K562 (cell line): ENCODE data around the gene TMEM121.

Experiments
- CTCF ChIP-seq, 3 experiments: IDR thresholded peaks in 2 of 3; conservative IDR thresholded peaks in 1 of 3; 2 replicates each; pipeline ENCODE4 v1.5.1; 2011 to 2012; ENCODE audit warnings: low read length in 3 of 3, mild to moderate bottlenecking in 3 of 3, control low read depth in 2 of 3, improper control_type of control experiment in 1 of 3, inconsistent platforms in 1 of 3, low read depth in 1 of 3, mixed read lengths in 1 of 3, moderate library complexity in 1 of 3; ENCODE audit not compliant: insufficient read depth in 2 of 3
- ZBTB43 ChIP-seq: sonication (generic); formaldehyde crosslinking; IDR thresholded peaks from 2 replicates; pipeline ENCODE4 v1.8.0; 2023; ENCODE audit warnings: mild to moderate bottlenecking, missing genetic modification reagents
- ZNF253 ChIP-seq: fragments of 250-450 bp; sonication (Bioruptor Pico); conservative IDR thresholded peaks from 2 replicates; pipeline ENCODE4 v1.6.1; 2021; ENCODE audit warnings: mild to moderate bottlenecking

DNA sequence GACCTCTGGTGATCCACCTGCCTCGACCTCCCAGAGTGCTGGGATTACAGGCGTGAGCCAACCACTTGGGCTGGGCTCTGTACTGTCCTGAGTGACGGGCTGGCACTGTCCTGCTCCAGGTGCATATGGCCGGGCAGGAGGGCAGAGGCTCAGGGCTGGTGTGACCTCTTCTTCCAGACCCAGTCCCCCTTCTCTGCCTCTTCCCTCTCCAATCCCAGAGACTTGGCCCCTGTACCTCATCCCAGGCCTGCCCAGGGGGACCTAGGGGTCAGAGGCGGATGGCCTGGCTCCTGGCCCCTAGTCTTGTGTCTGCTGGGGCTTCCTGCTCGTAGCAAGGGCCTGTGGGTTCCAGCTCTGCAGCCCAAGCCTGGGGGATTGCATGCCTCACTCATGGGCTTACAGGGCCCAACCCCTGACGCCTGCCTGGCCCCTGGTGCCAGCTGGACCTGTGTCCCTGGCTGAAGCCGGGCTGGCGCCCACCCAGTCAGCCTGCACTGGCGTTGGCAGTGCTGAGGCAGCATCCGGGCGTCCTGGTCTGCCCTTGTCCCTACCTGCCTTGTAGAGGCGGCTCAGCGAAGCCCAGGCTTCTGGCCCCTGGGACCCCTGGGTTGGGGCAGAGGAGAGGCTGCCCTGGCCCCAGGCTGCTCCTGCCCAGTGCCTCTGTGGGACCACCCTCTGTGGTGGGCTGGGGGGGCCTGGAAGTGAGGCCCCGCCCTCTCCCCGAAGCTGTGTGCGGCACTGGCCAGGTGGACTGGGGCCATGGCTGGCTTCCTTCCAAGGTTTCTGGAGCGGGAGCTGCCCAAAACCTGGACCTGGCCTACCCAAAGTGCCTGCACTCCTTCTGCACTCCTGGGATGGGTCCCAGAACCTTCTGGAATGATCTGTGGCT lies 31.0 kb upstream of the TMEM121 start:
- no peak for TF ChIP-seq ZNF253 (CRISPR knock-in tag)
- TF ChIP-seq ZBTB43, result no peak
- no peak for TF ChIP-seq CTCF (IDR thresholded peaks at IDR 0.05 in 2 of 3, conservative IDR thresholded peaks at IDR 0.05 in 1 of 3; ENCODE audit: insufficient read depth in 2 of 3, low read depth in 1 of 3, low read length in 3 of 3)
